Chondrocyte (in vitro differentiated cells): ENCODE results near the gene ISG15. TPM values are rescaled to one million over a fixed set of nuclear protein-coding genes. Genes with fewer than 3 reads are reported as not detected.

Experiments used
- DNase-seq: peaks from one replicate; pipeline ENCODE4 v3.0.0; 2021; ENCODE audit warnings: mixed read lengths, low spot score
- H3K27ac Mint-ChIP-seq: one replicate; pipeline ENCODE4 v1.8.0; 2021; ENCODE audit warnings: mild to moderate bottlenecking, moderate library complexity, mixed read lengths; ENCODE audit not compliant: unreplicated experiment
- H3K27me3 Mint-ChIP-seq: 2 replicates; pipeline ENCODE4 v1.8.0; 2021; ENCODE audit warnings: low read depth, mixed read lengths
- H3K36me3 Mint-ChIP-seq: 2 replicates; pipeline ENCODE4 v1.8.0; 2021; ENCODE audit warnings: low read depth, mixed read lengths
- H3K4me1 Mint-ChIP-seq: 2 replicates; pipeline ENCODE4 v1.8.0; 2021; ENCODE audit warnings: low read depth, mild to moderate bottlenecking, mixed read lengths
- H3K4me3 Mint-ChIP-seq: one replicate; pipeline ENCODE4 v1.8.0; 2021; ENCODE audit warnings: mild to moderate bottlenecking, moderate library complexity, mixed read lengths; ENCODE audit not compliant: unreplicated experiment
- H3K9me3 Mint-ChIP-seq: 2 replicates; pipeline ENCODE4 v1.8.0; 2021; ENCODE audit warnings: low read depth, mixed read lengths
- CTCF ChIP-seq: fragments of 200-600 bp; sonication (generic); IDR thresholded peaks from 2 replicates; pipeline ENCODE4 v1.5.0; 2021; ENCODE audit warnings: antibody characterized with exemption, mild to moderate bottlenecking, moderate library complexity
- total RNA-seq: library from RNA; stranded (reverse); gene quantifications from 3 replicates; pipeline ENCODE4 v1.2.1, GENCODE V29; 2021

Gene ISG15
- total RNA-seq, 1 donor from 2014 or later: 42.2 TPM

DNA sequence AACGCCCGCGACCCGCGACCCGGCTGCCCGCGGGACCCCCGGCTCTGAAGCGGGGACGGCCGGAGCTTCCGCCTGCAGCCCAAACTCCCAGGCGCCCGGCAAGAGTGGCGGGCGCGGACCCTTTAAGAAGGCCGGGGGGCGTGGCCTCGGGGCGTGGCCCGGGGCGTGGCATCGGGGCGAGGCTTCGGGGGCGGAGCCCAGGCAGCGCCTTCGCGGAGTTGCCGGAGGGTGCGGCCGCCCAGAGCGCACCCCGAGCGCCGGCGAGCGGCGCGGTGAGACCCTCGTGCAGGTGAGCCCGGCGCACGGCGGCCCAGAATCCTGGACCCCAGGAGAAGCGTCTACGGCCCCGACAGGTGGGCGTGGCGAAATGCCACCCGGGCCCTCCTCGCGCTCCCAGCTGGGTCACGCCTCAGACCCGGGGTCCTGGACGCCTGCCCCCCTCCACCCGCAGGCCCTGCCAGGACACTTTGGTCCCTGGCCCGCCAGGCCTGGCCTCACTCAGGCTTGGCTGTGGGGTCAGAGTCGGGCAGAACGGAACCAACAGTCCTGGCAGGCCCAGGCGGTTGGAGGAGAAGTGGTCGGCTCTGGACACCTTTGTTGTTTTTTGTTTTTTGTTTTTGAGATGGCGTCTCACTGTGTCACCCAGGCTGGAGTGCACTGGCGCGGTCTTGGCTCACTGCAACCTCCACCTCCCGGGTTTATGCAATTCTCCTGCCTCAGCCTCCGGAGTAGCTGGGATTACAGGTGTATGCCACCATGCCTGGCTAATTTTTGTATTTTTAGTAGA, 46.4 kb downstream of the ISG15 start:
- H3K36me3 Mint-ChIP-seq: peaks cover 4% of the 10 kb centered on the region
- H3K27ac Mint-ChIP-seq: no peak overlapping the region
- no peaks in the 10 kb centered on the region for H3K9me3 Mint-ChIP-seq
- no peak for DNase-seq
- TF ChIP-seq CTCF: no peak
- H3K4me1 Mint-ChIP-seq: peaks cover 19% of the 10 kb centered on the region
- peak overlapping the region; percentile 70 for H3K4me3 Mint-ChIP-seq
- peaks cover 2% of the 10 kb centered on the region for H3K27me3 Mint-ChIP-seq

DNA sequence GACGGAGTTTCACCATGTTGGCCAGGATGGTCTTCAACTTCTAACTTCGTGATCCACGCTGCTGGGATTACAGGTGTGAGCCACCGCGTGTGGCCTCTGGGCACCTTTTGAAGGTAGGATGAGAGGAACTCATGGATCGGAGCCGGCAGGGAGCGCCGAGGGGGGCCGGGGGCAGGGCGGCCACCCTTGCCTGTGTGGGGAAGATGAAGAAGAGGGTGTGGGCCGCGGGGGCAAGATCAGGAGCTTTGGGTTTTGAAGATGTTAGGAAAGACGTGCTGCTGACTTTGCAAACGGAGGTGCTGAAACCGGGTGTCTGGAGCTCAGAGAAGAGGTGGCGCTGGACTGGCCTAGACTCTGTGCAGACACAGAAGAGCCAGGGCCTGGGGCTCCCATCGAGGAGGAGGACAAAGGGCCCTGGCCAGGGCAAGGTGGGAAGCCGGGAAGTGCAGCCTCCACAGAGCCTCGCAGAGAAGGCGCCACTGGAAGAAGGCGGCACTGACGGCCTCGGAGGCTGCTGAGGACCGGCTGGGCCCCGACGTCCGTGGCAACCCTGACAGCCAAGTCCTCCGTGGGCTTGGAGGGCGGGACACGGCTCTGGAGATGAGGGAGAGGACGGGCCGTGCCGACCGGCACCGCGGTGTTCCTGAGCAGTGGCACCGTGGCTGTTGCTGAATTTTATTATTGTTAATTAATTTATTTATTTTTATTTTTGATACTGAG, 47.1 kb downstream of the ISG15 start:
- no peaks in the 10 kb centered on the region for H3K9me3 Mint-ChIP-seq
- H3K36me3 Mint-ChIP-seq: peaks cover 4% of the 10 kb centered on the region
- no peak for TF ChIP-seq CTCF
- peaks cover 19% of the 10 kb centered on the region for H3K4me1 Mint-ChIP-seq
- peak overlapping the region; percentile 56 for H3K4me3 Mint-ChIP-seq
- no peak overlapping the region for H3K27ac Mint-ChIP-seq
- DNase-seq: no peak
- H3K27me3 Mint-ChIP-seq: peaks cover 2% of the 10 kb centered on the region

- H3K36me3 Mint-ChIP-seq: no peaks in the 10 kb centered on the region
- no peak overlapping the region for H3K4me3 Mint-ChIP-seq
- no peaks in the 10 kb centered on the region for H3K9me3 Mint-ChIP-seq
- peaks cover 2% of the 10 kb centered on the region for H3K27me3 Mint-ChIP-seq
- no peak for TF ChIP-seq CTCF
- H3K27ac Mint-ChIP-seq: no peak overlapping the region
- peaks cover 19% of the 10 kb centered on the region for H3K4me1 Mint-ChIP-seq
- DNase-seq: no peak
Observed at GRCh38 chr1:1061682-1062345, 48.5 kb downstream of the ISG15 start.

GRCh38 chr1:1062348-1063163, 49.3 kb downstream of the ISG15 start:
- TF ChIP-seq CTCF: no peak
- H3K9me3 Mint-ChIP-seq: no peaks in the 10 kb centered on the region
- H3K4me1 Mint-ChIP-seq: peaks cover 19% of the 10 kb centered on the region
- H3K27me3 Mint-ChIP-seq: peaks cover 2% of the 10 kb centered on the region
- no peaks in the 10 kb centered on the region for H3K36me3 Mint-ChIP-seq
- no peak overlapping the region for H3K27ac Mint-ChIP-seq
- no peak for DNase-seq
- H3K4me3 Mint-ChIP-seq: no peak overlapping the region
